HG02970 (cell line): ENCODE measurements around the gene EDEM1.
"Not testable (repeated sequence)": the region's sequence is repeated elsewhere in the genome, so short reads cannot be mapped to it uniquely, and the experiment has no call there.

Experiments used
- ATAC-seq: cut with Tn5 transposase; IDR thresholded peaks from one replicate; pipeline ENCODE4 v1.9.1; 2021; ENCODE audit warnings: mild to moderate bottlenecking, moderate library complexity, moderate number of reproducible peaks; ENCODE audit not compliant: unreplicated experiment, low FRiP score

Gene EDEM1

DNA sequence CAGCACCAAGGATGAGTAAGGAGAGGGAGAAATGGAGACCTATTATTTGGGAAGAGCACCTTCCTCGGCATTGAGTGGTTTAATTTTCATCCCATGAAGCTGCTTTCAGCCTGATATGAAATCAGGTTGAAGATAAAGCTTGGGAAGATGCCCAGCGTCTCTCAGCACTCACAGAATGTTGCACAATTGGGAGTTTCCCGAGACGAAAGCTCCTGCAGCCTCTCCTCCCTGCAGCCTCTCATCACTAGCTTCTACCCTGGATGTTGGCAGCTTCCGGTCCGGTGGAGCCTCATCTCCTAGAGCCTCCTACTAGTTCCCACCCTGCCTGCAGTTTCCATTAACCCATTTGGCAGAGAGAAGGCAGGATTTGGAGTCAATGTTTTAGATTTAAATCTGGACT, 40.3 kb downstream of the EDEM1 start:
- no peak for ATAC-seq

DNA sequence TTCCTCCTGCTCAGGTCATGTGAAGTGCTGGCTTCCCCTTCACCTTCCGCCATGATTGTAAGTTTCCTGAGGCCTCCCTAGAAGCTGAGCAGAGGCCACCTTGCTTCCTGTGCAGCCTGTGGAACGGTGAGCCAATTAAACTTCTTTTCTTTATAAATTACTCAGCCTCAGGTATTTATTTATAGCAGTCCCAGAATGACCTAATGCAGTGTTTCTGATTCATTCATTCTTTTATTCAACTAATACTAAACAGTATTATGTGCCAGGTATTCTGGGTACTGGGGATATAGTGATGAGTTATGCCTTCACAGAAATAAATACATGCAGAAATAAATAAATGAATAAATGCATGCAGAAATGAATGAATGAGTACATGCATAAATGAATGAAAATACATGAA, 41.9 kb downstream of the EDEM1 start:
- ATAC-seq, result no peak

DNA sequence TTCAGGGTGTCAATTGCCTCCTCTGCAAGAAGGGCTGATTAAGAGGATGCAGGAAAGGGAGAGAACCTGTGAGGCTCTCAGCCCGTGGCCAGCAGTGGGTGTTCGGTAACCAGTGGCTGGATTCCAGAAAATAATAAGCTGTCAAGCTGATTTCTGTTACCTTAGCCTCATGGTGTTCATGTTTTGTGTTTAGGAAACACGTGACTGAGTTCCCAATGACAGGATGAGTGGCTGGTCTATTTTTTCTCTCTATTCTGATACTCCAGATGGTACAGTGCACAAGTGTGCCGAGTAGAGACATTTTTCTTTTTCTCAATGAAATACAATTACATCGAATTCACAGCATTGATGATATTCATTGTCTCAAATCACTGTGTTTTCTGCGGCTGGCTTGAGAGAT, 43.6 kb downstream of the EDEM1 start:
- ATAC-seq, result no peak

DNA sequence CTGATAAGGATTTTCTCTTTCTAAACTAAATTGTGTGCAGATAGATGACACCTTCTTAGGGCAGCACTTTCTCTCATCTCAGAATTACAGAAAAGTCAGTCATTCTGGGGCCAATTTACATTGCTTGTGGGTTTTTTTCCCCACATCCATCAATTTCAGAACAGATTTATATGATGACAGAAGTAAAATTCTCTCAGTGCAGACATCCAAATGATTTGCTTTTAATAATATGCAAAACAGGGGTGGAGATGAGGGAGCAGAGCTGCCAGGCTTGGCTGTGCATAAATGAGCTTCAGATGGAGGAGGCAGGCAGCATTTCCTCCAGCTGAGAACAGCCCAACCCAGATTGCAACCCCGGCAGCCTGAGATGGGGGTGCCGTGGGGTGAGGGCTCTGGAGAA, 44.0 kb downstream of the EDEM1 start:
- ATAC-seq, result no peak

DNA sequence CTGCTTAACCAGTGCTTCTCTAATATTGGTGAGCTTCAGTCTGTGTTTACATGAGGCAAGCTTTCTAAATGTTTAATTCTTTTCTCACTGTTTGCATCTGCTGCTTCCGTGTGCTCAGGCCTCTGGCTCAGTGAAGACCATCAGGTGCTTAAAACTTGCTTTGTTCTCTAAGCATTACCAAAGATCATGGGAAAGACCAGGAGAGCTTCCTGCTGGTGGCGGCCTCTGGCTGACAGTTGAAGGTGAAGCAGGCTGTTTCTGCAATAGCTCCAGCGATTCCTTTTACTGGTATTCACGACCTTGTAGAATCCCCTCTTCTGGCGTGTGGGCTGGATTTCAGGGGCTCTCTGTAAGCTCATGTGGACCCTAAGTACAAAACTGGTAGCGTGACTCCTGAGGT, 45.1 kb downstream of the EDEM1 start:
- ATAC-seq, result no peak

DNA sequence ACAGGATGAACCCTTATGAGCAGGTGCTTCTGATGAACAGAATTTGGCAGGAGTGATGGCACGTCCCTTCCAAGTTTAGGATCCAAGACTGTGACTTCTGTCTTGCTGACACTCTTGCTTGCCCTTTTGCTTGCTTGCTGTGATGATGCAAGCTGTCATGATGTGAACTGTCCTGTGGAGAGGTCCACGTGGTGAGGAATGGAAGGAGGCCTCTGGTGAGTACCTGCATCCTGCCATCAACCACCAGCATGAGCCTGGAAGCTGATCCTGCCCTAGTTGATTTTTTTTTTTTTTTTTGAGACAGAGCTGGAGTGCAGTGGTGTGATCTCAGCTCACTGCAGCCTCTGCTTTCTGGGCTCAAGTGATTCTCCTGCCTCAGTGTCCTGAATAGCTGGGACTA, 45.5 kb downstream of the EDEM1 start:
- ATAC-seq, result no peak

DNA sequence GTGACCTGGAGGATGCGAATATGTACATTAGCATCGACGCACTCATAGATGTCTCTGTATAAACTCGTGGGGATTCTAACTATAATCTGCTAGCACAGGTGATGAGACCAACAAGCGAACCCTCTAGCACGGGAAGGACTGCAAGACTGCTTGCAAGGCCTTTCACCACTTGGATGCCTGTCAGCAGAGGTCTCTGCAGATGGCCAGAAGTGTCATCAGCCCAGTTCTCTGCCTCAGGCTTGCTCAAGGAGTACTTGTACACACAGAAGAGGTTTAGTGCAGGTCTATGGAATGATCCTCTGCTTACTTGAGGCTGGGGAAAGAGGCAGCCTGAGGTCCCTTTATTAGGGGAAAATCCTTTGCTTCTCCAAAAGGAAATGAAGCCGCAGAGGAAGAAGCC, 48.1 kb downstream of the EDEM1 start:
- no peak for ATAC-seq

DNA sequence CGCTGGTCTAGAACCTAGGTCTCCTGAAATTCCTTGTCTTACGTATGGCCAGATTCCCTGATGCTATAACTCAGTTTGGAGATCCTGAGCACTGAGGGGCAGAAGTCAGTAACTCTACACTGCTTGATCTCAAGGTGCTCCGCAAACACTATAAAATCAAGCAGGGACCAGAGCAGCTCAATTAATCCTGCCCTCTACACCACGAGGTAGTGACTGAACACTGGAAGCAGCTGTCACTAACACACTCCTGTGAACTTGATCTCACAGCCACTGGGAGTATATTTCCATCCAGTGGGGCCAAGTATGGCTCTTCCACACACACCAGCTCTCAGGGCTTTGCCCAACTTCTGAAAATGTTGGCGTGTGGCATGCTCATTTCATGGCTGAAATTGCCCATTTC, 51.0 kb downstream of the EDEM1 start:
- no peak for ATAC-seq

DNA sequence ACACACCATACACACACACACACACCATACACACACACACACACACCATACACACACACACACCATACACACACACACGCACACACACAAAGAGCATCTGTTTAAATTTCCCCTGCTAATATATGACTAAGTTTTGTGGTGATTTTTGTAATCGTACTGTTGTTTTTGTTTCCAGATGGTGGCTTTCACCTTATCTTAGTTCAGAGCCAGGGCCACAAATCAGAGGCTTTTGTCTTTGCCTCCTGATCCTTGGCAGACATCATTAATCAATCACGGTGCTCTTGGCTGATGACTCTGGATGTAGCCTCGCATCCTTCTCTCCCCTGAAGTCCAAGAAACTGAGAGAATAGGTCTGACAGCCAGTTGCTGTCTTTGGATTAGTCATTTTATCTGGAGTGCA, 52.1 kb downstream of the EDEM1 start:
- no peak for ATAC-seq

DNA sequence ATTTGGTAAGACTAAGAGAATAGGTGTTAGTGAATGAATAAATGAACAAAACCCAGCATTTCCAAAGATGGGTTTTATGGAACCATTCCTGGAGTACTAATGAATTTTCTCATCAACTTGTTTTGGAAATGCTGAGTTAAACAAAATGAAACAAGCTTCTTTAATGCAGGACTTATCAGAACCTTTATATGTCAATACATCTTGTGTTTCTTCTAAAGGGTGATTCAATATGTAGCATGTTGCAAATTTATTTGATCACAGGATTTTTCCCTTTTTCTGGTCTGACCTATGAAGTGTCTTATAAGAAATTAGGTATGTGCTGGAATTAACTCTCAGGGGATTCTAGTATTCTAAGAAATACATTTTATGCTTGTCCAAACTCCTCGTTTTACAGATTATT, 53.2 kb downstream of the EDEM1 start:
- no peak for ATAC-seq

DNA sequence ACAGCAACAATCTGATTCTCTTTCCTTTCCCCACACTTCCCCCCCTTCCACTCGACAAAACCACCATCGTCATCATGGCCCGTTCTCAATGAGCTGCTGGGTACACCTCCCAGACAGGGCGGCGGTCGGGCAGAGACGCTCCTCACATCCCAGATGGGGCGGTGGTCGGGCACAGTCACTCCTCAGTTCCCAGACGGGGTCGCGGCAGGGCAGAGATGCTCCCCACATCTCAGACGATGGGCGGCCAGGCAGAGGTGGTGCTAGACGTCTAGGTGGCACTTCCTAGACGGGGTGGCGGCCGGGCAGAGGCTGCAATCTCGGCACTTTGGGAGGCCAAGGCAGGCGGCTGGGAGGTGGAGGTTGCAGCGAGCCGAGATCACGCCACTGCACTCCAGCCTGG, 55.3 kb downstream of the EDEM1 start:
- not testable (repeated sequence) for ATAC-seq

DNA sequence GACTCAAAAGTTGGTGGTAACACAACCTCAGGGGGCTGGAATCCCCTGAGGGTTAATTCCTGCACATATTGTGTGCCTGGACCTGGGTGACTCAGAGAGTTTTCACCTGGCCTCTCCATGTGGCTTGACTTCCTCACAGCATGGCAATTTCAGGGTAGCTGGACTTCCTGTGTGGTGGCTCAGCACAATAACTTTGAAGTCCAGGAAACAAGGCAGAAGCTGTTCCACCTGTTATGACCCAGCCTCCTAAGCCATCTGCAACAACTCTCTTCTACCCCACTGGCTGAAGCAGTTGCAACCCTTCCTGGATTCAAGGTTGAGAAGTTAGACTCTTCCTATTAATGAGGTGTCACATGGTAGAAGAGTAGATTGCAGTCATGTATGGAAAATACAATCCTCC, 58.4 kb downstream of the EDEM1 start:
- no peak for ATAC-seq

DNA sequence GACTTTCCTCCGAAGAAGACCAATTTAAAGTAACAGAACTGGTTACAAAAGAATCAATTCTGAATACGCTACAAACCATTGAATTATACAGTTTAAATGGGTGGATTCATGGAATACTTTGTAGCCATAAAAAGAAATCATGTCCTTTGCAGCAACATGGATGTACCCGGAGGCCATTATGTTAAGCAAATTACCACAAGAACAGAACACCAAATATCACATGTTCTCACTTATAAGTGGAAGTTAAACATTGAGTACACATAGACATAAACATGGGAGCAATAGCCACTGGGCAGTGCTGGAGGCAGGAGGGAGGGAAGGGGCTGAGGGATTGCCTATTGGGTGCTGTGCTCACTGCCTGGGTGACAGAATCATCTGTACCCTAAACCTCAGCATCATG, 61.3 kb downstream of the EDEM1 start:
- no peak for ATAC-seq

DNA sequence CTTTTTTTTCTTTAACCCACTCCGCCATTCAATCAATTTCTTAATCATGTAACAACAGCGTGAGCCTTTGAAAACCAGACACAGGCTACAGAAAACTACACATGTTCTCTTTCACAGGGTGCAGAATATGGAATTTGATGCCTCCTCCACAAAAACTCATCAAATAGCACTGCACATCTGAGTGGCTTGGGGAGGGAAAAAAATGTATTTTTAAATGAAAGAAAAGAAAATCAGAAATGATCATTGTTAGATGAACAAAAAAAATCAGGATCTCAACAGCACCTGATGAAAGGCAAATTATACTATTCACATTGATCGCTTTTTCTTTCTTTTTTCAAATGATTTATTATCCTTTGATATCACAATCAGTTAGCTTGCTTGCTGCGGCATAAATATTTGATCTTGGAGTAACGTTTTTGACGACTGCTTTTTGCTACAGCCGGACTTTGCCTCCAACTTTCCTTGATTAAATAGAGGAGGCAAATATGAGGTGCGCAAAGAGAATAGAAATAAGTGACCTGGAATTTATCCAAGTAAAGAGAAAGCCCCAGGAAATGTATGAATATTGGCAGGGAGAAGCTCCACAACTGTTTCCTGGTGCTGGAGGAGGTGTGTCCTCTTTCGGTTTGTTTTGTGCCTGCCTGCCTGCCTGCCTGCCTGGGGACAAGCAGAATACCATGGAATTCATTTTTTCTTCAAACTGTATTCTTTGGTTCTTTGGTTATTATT, 63.1 kb downstream of the EDEM1 start:
- ATAC-seq, result no peak

DNA sequence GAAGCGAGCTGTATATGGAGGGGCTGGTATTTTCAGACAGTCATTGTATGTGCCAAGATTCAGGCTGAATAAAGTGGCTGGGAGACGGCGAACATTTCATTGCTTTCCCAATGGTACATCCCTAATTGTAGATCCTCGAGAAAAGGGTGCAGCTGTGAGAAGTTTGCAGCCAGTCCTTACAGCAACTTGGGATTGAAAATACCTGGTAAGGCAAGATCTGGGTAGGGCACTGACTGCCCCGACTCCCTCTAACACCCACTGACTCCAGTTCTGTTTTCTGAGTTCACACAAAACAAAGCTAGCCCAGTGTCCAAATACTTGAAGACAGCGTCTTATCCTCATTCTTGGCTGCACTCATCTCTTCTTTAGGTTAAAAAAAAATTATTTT, 63.7 kb downstream of the EDEM1 start:
- no peak for ATAC-seq

DNA sequence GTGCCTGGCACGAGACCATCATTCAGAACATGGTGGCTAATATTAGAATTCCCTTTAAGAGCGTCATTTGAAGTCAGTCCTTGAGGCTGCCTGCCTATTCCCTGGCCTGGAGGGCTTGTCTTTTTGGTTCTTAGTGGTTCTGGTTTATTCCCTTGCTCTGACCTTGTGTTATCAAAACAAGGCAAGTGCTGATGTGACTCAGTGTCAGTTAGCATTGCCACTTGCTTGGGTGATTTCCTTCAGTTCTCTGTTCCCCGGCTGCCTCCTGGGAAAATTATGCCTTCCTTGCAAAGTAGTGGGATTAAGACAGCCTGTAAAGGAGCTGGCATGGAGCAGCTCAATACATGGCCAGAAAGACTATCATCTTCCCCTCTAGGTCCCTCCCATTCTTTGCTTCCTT, 64.6 kb downstream of the EDEM1 start:
- ATAC-seq, result no peak

DNA sequence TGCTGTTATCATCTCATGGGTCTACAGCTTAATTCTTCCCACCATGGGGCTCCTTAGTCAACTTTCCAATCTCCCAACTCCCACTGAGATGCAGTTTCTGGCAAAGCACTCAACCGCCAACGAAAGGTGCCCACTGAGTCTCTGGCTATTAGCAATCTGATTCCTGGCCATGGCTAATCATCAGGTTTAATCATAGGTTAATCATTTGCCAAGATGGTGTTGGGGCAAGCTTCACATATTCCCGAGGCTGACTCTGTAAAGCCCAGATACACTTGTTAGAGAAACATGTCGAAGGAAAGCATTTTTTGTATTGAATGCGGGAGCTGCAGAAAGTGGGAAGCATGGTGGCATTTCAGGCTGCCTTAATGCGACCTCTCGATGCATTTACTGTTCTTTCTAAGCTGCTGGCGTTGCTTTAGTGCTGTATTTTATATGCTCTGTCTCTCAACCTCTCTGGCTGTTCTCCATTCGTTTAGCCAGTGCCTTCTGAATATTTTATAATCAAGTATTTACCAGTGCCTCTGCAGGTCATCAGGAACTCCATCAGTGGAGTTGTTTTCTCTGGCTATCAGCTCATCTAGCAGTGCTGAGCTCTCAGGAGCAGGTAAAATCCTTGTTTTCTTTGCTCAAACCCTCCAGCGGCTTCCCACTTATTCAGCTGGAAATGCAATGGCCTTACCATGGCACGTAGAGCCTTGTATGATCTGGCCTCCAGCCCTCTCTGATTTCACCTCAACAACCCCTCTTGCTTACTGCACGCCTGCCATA, 67.0 kb downstream of the EDEM1 start:
- no peak for ATAC-seq

DNA sequence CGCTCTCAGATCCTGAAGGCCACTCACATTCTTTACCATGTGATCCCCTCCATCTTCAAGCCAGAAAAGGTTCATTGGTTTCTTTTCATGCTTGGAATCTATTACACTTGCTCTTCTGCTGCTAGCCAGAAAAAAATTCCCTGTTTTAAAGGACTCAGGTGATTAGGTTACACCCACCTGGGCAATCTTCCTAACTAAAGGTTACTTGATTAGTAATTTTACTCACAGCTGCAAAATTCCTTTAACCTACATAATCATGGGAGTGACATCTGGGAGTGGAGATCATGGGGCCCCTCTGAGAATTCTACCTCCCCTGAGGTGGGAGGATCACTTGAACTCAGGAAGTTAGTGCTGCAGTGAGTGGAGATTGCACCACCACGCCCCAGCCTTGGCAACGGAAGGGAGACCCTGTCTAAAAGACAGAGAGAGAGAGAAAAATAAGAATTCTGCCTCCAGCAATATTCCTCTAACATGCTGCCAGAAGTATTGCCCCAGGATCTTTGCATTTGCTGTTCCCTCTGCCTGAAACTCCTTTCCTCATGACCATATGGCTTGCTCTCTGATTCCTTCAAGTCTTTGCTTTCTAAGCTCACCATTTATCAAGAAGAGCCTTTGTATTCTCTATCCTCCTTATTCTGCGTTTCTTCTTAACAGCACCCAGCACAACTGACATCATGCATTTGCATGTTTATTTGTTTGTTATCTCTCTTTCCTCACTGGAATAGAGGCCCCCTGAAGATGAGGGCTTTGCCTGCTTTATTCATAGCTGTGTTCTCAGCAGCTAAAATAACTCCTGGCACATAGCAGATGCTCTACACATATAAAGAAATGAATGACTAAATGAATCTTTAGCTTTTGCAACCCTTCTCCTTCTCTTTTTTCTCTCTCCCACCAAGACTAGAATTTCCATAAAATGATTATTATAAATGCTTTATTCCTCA, 68.2 kb downstream of the EDEM1 start:
- ATAC-seq, result no peak

DNA sequence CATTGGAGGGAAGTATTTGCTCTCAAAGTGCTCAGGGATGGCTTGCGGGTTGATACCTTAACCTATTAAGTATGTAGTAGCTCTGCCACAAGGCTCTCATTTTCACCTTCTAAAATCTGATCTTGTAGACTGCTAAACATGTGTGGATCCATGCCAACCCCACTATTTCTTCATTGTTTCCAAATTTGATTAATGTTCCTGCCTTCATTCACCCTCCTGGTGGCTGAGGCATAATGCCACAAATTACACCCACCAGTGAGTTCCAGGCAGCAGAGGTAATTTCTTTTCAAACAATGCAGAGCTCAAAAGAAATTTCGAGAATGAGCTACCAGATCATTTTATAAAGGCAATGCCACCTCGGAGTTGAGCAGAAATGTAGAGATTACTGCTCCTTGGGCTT, 71.0 kb downstream of the EDEM1 start:
- no peak for ATAC-seq

DNA sequence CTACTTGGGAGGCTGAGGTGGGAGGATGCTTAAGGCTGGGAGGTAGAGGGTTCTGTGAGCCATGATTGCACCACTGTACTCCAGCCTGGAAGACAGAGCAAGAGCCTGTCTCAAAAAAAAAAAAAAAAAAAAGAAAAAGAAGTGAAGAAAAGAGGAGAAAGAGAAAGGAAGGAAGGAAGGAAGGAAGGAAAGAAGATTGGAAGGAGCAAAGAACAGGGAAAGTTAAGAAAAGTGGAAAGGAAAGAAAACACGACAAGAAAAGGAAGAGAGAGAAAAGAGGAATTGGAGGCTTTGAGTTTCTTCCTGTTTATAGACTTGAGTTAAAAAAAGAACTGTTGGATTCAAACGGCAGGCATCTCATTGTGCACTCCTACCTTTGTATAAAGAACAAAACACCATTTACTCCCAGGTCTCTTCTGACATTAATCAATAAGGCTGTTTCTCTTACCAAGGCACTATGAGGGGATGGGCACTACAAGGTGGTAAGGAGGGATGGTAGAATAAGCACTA, 73.5 kb downstream of the EDEM1 start:
- ATAC-seq, result no peak

DNA sequence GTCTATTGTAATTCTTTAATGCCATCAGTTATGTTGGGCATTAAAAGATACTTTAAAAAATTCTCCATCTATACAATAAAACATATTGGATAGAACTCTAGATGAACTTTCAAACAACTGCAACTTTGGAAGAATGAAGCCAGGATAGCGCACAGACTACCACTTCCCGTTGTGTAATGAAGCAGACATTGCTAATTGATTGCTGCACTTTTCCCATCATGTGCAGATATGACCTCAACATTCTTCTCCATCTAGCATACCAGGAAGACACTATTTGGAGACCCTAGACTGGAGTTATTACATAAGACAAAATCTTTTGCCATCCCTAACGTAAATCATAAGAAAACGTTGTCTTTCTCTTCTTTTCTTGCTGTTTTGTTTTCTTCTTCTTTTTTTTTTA, 75.0 kb downstream of the EDEM1 start:
- ATAC-seq, result no peak
